A549 (cell line): Measurements from ENCODE around the gene USP9X. TPM values are rescaled to one million over a fixed set of nuclear protein-coding genes. Genes with fewer than 3 reads are reported as not detected.
A peak's percentile ranks its signal among the peaks of the same experiment; 100 is the strongest.

Source experiments
- ATAC-seq, 2 experiments: fragments of 200-7000 bp in 1 of 2; fragments of >200 bp in 1 of 2; cut with Nextera tagmentation in 1 of 2; cut with Tn5 transposase in 1 of 2; 3 replicates each; pipeline versions ENCODE4 v1.8.0 to v1.9.1; 2018 to 2020; ENCODE audit warnings: mild to moderate bottlenecking in 1 of 2, moderate library complexity in 1 of 2
- CTCF ChIA-PET: fragments of 300-600 bp; sonication (Branson Sonifier 250); formaldehyde crosslinking; extraction: SDS; loops from one replicate; lab custom pipeline; 2021; ENCODE audit warnings: antibody characterized with exemption, inconsistent platforms; lab: Yijun Ruan, JAX
- POLR2A ChIA-PET: fragments of 350-600 bp; formaldehyde crosslinking; extraction: SDS; loops from one replicate; lab custom pipeline; 2021; ENCODE audit warnings: antibody characterized with exemption, inconsistent platforms; lab: Yijun Ruan, JAX
- DNase-seq, 2 experiments: peaks; one replicate each; pipeline versions ENCODE4 v3.0.0 to v3.0.0-alpha.2; 2011 to 2016; ENCODE audit warnings: low read depth in 1 of 2, low spot score in 1 of 2
- FAIRE-seq: peaks from 2 replicates; lab custom pipeline; 2011; peaks lifted over from hg19 to GRCh38; lab: Jason Lieb, UNC
- H3K27ac ChIP-seq, 2 experiments: fragments of >200 bp; sonication (Bioruptor Twin); formaldehyde crosslinking; 3 replicates each; pipeline ENCODE4 v1.5.1; 2016 to 2017
- H3K4me1 ChIP-seq: fragments of >200 bp; sonication (Bioruptor Twin); formaldehyde crosslinking; 3 replicates; pipeline ENCODE4 v1.6.1; 2016
- H3K4me2 ChIP-seq: fragments of >200 bp; sonication (Bioruptor Twin); formaldehyde crosslinking; 3 replicates; pipeline ENCODE4 v1.6.1; 2016
- H3K4me3 ChIP-seq: fragments of >200 bp; sonication (Bioruptor Twin); formaldehyde crosslinking; 3 replicates; pipeline ENCODE4 v1.5.1; 2016
- H3K9me3 ChIP-seq: fragments of >200 bp; sonication (Bioruptor Twin); formaldehyde crosslinking; 3 replicates; pipeline ENCODE4 v1.6.1; 2016
- BHLHE40 ChIP-seq: IDR thresholded peaks from 2 replicates; pipeline ENCODE4 v1.6.1; 2012; ENCODE audit warnings: low read depth, low read length, inconsistent platforms
- CBX8 ChIP-seq: fragments of 200-600 bp; sonication (generic); IDR thresholded peaks from 2 replicates; pipeline ENCODE4 v1.6.1; 2016
- CEBPB ChIP-seq, 2 experiments: fragments of >200 bp in 1 of 2; sonication (Bioruptor Twin) in 1 of 2; formaldehyde crosslinking in 1 of 2; IDR thresholded peaks; 2 replicates each; pipeline ENCODE4 v1.6.1; 2012 to 2016
- EP300 ChIP-seq, 2 experiments: fragments of >200 bp; sonication (Bioruptor Twin); formaldehyde crosslinking; IDR thresholded peaks; 2 replicates in 1 of 2; 3 replicates in 1 of 2; pipeline ENCODE4 v1.6.1; 2016 to 2017
- ESRRA ChIP-seq: fragments of 150-350 bp; IDR thresholded peaks from 2 replicates; pipeline ENCODE4 v1.6.1; 2014; ENCODE audit warnings: mild to moderate bottlenecking, low read length, borderline replicate concordance
- FOSB ChIP-seq: fragments of 250-450 bp; sonication (Bioruptor Pico); IDR thresholded peaks from 2 replicates; pipeline ENCODE4 v1.5.0; 2020; ENCODE audit warnings: mild to moderate bottlenecking, moderate library complexity
- HOXB13 ChIP-seq: fragments of 250-450 bp; sonication (Bioruptor Pico); IDR thresholded peaks from 2 replicates; pipeline ENCODE4 v1.5.0; 2020; ENCODE audit warnings: low read depth, mild to moderate bottlenecking, moderate library complexity
- JUN ChIP-seq, 2 experiments: fragments of >200 bp; sonication (Bioruptor Twin); formaldehyde crosslinking; IDR thresholded peaks; 2 replicates in 1 of 2; 3 replicates in 1 of 2; pipeline ENCODE4 v1.6.1; 2016 to 2017
- MAFK ChIP-seq: fragments of 450-650 bp; IDR thresholded peaks from 2 replicates; pipeline ENCODE4 v1.6.1; 2014; ENCODE audit not compliant: partially characterized antibody
- MAZ ChIP-seq: fragments of 150-350 bp; IDR thresholded peaks from 2 replicates; pipeline ENCODE4 v1.6.1; 2014; ENCODE audit warnings: antibody characterized with exemption, low read depth, low read length, borderline replicate concordance
- NPAS2 ChIP-seq: fragments of 250-450 bp; sonication (Bioruptor Pico); IDR thresholded peaks from 2 replicates; pipeline ENCODE4 v1.8.0; 2022; ENCODE audit warnings: mild to moderate bottlenecking, moderate library complexity, borderline replicate concordance
- RAD21 ChIP-seq, 2 experiments: fragments of >200 bp in 1 of 2; sonication (Bioruptor Twin) in 1 of 2; formaldehyde crosslinking in 1 of 2; IDR thresholded peaks in 1 of 2; conservative IDR thresholded peaks in 1 of 2; 2 replicates in 1 of 2; 3 replicates in 1 of 2; pipeline ENCODE4 v1.6.1; 2012 to 2018; ENCODE audit warnings: inconsistent platforms in 1 of 2
- RCOR1 ChIP-seq: fragments of 150-350 bp; IDR thresholded peaks from 2 replicates; pipeline ENCODE4 v1.6.1; 2014; ENCODE audit warnings: antibody characterized with exemption, low read length, low read depth
- RFX5 ChIP-seq: fragments of 450-650 bp; IDR thresholded peaks from 2 replicates; pipeline ENCODE4 v1.7.1; 2014; ENCODE audit warnings: antibody characterized with exemption, mild to moderate bottlenecking, moderate library complexity
- RNF2 ChIP-seq: fragments of 200-600 bp; sonication (generic); IDR thresholded peaks from 2 replicates; pipeline ENCODE4 v1.6.1; 2016; ENCODE audit warnings: low read depth, mild to moderate bottlenecking, antibody characterized with exemption, moderate library complexity, borderline replicate concordance
- SMC3 ChIP-seq: fragments of >200 bp; sonication (Bioruptor Twin); formaldehyde crosslinking; IDR thresholded peaks from 3 replicates; pipeline ENCODE4 v1.6.1; 2018; ENCODE audit warnings: inconsistent platforms
- ZC3H11A ChIP-seq: fragments of 450-650 bp; IDR thresholded peaks from 2 replicates; pipeline ENCODE4 v1.6.1; 2014; ENCODE audit warnings: antibody characterized with exemption, mild to moderate bottlenecking
- WGBS: methylation state at CpG from one replicate; pipeline ENCODE4 v1.1.6; 2017; ENCODE audit errors: missing lambda C conversion rate; 5-methylcytosine and 5-hydroxymethylcytosine counted together
- polyA plus RNA-seq, 4 experiments: library from polyadenylated mRNA; depleted of rRNA in 3 of 4; stranded (reverse); fragments of >200 nt; fragmentation: RNase III in 1 of 4; extraction: RNeasy Plus Mini Kit Qiagen cat#74134 plus additional on column Dnase treatment in 1 of 4; gene quantifications; 2 replicates in 3 of 4; 3 replicates in 1 of 4; pipeline ENCODE4 v1.2.3, GENCODE V29; 2011 to 2017
- TF ChIP-seq, protein P1 (sequence below): fragments of 250-450 bp; sonication (Bioruptor Pico); IDR thresholded peaks from 2 replicates; pipeline ENCODE4 v1.5.0; 2021; ENCODE audit warnings: mild to moderate bottlenecking, moderate library complexity, borderline replicate concordance
- TF ChIP-seq, protein P2 (sequence below): fragments of >200 bp; sonication (Bioruptor Twin); formaldehyde crosslinking; IDR thresholded peaks from 3 replicates; pipeline ENCODE4 v1.5.1; 2016
- TF ChIP-seq, protein P3 (sequence below): fragments of 450-650 bp; IDR thresholded peaks from 2 replicates; pipeline ENCODE4 v1.6.1; 2014; ENCODE audit warnings: antibody characterized with exemption
- TF ChIP-seq, protein P4 (sequence below): fragments of 150-350 bp; IDR thresholded peaks from 2 replicates; pipeline ENCODE4 v1.6.1; 2014; ENCODE audit warnings: low read depth, mild to moderate bottlenecking, low read length
- TF ChIP-seq, protein P5 (sequence below): fragments of 200-600 bp; sonication (generic); IDR thresholded peaks from 2 replicates; pipeline ENCODE4 v1.6.1; 2016; ENCODE audit warnings: antibody characterized with exemption, mild to moderate bottlenecking, moderate library complexity

USP9X gene
- polyA plus RNA-seq, 2 of the 4 experiments (the other 2 are of a cell fraction): 30.7 to 70.4 TPM

DNA sequence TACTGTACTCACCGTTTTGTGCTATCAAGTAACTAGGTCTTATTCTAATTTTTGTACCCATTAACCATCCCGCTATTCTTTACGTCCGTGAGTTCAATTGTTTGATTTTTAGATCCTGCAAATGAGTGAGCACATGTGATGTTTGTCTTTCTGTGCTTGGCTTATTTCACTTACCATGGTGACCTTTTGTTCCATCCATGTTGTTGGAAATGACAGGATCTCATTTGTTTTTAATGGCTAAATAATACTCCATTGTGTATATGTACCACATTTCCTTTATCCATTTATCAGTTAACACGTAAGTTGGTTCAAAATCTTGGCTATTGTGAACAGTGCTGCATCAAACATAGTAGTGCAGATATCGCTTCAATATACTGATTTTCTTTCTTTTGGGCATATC is 48.3 kb downstream of the USP9X start:
- FAIRE-seq (no peak), ATAC-seq (no peak), DNase-seq (no peak)
- H3K27ac ChIP-seq: no peak overlapping the region
- peaks cover 9% of the 10 kb centered on the region; the same call in 2 of the 3 replicates for H3K4me1 ChIP-seq
- no peak overlapping the region for H3K4me2 ChIP-seq
- 96% methylated on average over 6 of the region's 6 CpGs for WGBS
- H3K9me3 ChIP-seq: no peaks in the 10 kb centered on the region
- no peak overlapping the region for H3K4me3 ChIP-seq
- ChIA-PET CTCF (no interaction called here), POLR2A (no interaction called here)
- TF ChIP-seq RNF2 (no peak), MAFK (no peak), ESRRA (no peak), BHLHE40 (no peak), NPAS2 (CRISPR knock-in tag) (no peak), FOSB (no peak), RFX5 (no peak), RAD21 (conservative IDR thresholded peaks at IDR 0.05 in 1 of 2, IDR thresholded peaks at IDR 0.05 in 1 of 2) (no peak), RCOR1 (no peak), JUN (IDR thresholded peaks at IDR 0.05) (no peak)
- TF ChIP-seq, protein P1, sequence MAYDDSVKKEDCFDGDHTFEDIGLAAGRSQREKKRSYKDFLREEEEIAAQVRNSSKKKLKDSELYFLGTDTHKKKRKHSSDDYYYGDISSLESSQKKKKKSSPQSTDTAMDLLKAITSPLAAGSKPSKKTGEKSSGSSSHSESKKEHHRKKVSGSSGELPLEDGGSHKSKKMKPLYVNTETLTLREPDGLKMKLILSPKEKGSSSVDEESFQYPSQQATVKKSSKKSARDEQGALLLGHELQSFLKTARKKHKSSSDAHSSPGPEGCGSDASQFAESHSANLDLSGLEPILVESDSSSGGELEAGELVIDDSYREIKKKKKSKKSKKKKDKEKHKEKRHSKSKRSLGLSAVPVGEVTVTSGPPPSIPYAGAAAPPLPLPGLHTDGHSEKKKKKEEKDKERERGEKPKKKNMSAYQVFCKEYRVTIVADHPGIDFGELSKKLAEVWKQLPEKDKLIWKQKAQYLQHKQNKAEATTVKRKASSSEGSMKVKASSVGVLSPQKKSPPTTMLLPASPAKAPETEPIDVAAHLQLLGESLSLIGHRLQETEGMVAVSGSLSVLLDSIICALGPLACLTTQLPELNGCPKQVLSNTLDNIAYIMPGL (CRISPR knock-in tag): no peak

DNA sequence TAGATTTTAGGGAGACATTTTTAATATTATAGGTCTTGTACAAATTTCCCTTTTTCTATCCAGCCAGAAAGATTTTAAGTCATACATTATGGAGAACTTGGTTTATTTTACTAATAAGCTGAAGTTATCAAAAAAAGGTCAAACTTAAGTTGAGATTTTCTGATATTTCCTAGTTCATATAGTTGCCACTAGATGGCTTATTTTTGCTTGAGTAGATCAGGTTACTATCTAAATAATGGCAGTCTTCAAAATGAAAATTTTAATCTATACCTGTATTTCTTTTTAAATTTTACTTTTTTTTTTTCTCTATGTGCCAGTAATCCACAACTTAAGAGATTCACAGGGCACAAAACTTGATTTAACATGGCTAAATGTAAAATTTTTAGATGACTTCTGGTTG is 52.3 kb downstream of the USP9X start:
- peak; percentile 76 for FAIRE-seq
- no peak for ATAC-seq
- DNase-seq: no peak
- Histone ChIP-seq H3K4me3 (no peak overlapping the region), H3K4me2 (no peak overlapping the region), H3K27ac (no peak overlapping the region), H3K4me1 (peaks cover 10% of the 10 kb centered on the region; the same call in 2 of the 3 replicates), H3K9me3 (no peaks in the 10 kb centered on the region)
- TF ChIP-seq RAD21 (conservative IDR thresholded peaks at IDR 0.05 in 1 of 2, IDR thresholded peaks at IDR 0.05 in 1 of 2) (0 out of 5 replicates have a peak, but pooled peaks have one; percentile 5 to 27), MAFK (no peak), SMC3 (peak; percentile 41; the same call in 1 of the 3 replicates)
- TF ChIP-seq, protein P2, sequence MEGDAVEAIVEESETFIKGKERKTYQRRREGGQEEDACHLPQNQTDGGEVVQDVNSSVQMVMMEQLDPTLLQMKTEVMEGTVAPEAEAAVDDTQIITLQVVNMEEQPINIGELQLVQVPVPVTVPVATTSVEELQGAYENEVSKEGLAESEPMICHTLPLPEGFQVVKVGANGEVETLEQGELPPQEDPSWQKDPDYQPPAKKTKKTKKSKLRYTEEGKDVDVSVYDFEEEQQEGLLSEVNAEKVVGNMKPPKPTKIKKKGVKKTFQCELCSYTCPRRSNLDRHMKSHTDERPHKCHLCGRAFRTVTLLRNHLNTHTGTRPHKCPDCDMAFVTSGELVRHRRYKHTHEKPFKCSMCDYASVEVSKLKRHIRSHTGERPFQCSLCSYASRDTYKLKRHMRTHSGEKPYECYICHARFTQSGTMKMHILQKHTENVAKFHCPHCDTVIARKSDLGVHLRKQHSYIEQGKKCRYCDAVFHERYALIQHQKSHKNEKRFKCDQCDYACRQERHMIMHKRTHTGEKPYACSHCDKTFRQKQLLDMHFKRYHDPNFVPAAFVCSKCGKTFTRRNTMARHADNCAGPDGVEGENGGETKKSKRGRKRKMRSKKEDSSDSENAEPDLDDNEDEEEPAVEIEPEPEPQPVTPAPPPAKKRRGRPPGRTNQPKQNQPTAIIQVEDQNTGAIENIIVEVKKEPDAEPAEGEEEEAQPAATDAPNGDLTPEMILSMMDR: peak; percentile 38; the same call in 2 of the 3 replicates
- TF ChIP-seq, protein P3, sequence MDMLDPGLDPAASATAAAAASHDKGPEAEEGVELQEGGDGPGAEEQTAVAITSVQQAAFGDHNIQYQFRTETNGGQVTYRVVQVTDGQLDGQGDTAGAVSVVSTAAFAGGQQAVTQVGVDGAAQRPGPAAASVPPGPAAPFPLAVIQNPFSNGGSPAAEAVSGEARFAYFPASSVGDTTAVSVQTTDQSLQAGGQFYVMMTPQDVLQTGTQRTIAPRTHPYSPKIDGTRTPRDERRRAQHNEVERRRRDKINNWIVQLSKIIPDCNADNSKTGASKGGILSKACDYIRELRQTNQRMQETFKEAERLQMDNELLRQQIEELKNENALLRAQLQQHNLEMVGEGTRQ: no peak
- ChIA-PET POLR2A (no interaction called here), CTCF (interaction anchor here (0.9 to 1.9 kb wide), 5 partner anchors 11 to 116 kb away, joined by 3 to 5 read pairs (median 4); no protein-coding TSS in a partner anchor)

DNA sequence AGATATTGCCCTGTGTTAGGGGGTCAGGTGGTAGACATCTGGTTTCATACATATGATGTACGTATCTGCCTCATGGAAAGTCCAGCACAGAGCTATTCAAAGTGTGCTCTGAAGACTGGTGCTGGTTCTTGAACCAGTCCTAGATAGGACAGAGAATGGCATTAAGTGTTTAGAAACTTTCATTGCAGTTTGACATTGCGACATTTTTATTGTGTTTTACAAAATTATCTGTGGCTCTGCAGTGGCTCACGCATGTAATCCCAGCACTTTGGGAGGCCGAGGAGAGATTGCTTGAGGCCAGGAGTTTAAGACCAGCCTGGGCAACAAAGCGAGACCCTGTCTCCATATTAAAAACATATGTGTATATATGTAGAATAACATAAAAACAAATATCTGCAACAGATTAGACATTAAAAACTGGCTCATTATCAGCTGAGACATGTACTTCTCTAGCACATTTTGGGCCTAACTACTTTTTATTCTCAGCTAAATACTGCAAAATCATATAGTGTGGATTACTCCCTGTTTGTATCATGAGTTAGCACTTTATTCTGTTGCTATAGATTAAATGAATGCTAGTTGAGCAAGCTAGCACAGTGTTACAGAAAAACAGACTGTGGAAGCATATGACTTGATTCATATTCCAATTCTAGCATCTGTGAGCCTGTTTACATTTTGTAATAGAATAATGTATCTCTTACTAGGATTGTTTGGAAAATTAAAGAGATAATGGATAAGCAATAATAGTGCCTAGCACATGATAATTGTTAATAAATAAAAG is 57.1 kb downstream of the USP9X start:
- ChIA-PET POLR2A (no interaction called here), CTCF (no interaction called here)
- H3K9me3 ChIP-seq: no peaks in the 10 kb centered on the region
- H3K4me3 ChIP-seq: no peak overlapping the region
- peaks cover 36% of the 10 kb centered on the region for H3K4me1 ChIP-seq
- no peak overlapping the region for H3K27ac ChIP-seq
- 95% methylated on average over 5 of the region's 5 CpGs for WGBS
- H3K4me2 ChIP-seq: no peak overlapping the region
- no peak for ATAC-seq
- peak; percentile 98 for FAIRE-seq
- no peak for DNase-seq
- TF ChIP-seq JUN (IDR thresholded peaks at IDR 0.05) (no peak), MAZ (no peak), CEBPB (IDR thresholded peaks at IDR 0.05) (no peak), HOXB13 (CRISPR knock-in tag) (no peak), SMC3 (no peak), ZC3H11A (no peak), EP300 (IDR thresholded peaks at IDR 0.05) (no peak), CBX8 (no peak)
- TF ChIP-seq, protein P4, sequence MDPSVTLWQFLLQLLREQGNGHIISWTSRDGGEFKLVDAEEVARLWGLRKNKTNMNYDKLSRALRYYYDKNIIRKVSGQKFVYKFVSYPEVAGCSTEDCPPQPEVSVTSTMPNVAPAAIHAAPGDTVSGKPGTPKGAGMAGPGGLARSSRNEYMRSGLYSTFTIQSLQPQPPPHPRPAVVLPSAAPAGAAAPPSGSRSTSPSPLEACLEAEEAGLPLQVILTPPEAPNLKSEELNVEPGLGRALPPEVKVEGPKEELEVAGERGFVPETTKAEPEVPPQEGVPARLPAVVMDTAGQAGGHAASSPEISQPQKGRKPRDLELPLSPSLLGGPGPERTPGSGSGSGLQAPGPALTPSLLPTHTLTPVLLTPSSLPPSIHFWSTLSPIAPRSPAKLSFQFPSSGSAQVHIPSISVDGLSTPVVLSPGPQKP: no peak
- TF ChIP-seq, protein P5, sequence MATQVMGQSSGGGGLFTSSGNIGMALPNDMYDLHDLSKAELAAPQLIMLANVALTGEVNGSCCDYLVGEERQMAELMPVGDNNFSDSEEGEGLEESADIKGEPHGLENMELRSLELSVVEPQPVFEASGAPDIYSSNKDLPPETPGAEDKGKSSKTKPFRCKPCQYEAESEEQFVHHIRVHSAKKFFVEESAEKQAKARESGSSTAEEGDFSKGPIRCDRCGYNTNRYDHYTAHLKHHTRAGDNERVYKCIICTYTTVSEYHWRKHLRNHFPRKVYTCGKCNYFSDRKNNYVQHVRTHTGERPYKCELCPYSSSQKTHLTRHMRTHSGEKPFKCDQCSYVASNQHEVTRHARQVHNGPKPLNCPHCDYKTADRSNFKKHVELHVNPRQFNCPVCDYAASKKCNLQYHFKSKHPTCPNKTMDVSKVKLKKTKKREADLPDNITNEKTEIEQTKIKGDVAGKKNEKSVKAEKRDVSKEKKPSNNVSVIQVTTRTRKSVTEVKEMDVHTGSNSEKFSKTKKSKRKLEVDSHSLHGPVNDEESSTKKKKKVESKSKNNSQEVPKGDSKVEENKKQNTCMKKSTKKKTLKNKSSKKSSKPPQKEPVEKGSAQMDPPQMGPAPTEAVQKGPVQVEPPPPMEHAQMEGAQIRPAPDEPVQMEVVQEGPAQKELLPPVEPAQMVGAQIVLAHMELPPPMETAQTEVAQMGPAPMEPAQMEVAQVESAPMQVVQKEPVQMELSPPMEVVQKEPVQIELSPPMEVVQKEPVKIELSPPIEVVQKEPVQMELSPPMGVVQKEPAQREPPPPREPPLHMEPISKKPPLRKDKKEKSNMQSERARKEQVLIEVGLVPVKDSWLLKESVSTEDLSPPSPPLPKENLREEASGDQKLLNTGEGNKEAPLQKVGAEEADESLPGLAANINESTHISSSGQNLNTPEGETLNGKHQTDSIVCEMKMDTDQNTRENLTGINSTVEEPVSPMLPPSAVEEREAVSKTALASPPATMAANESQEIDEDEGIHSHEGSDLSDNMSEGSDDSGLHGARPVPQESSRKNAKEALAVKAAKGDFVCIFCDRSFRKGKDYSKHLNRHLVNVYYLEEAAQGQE: no peak
